ENCODE results near the gene PLA2G4E.

The PLA2G4E gene

GRCh38 chr15:41941644-41942415, 79.0 kb downstream of the PLA2G4E start:
- Histone ChIP-seq H3K9me2 (ENCODE audit: low read depth, low read length) (no peaks in the 10 kb centered on the region), H4K20me1 (ENCODE audit: insufficient read depth, low read length) (no peaks in the 10 kb centered on the region), H3K9me3 (ENCODE audit: low read length) (no peaks in the 10 kb centered on the region), H3K27ac (ENCODE audit: low read depth, low read length, poor library complexity, severe bottlenecking) (no peak overlapping the region), H3K4me1 (ENCODE audit: insufficient read depth, low read length, severe bottlenecking) (peaks cover 13% of the 10 kb centered on the region), H2AFZ (ENCODE audit: low read length) (no peak overlapping the region), H3F3A (ENCODE audit: insufficient read depth, low read length) (no peaks in the 10 kb centered on the region), H3K79me2 (ENCODE audit: insufficient read depth, low read length) (no peaks in the 10 kb centered on the region), H3K36me3 (ENCODE audit: insufficient read depth, low read length) (no peaks in the 10 kb centered on the region), H3K27me3 (ENCODE audit: insufficient read depth, low read length) (0 out of 2 replicates have a peak, but pooled peaks cover 3% of the 10 kb centered on the region), H3K9ac (ENCODE audit: low read length) (no peak overlapping the region), H3K4me3 (ENCODE audit: low read depth, low read length, poor library complexity, severe bottlenecking) (no peak overlapping the region), H3K4me2 (ENCODE audit: low read length) (no peak overlapping the region)
- no peak for TF ChIP-seq EZH2 (IDR thresholded peaks at IDR 0.05; ENCODE audit: borderline replicate concordance, low read length)
- TF ChIP-seq CTCF (IDR thresholded peaks at IDR 0.05; ENCODE audit: low read length) = no peak

- Histone ChIP-seq H3K36me3 (ENCODE audit: insufficient read depth, low read length) (no peaks in the 10 kb centered on the region), H3K4me1 (ENCODE audit: insufficient read depth, low read length, severe bottlenecking) (peaks cover 26% of the 10 kb centered on the region), H3K9ac (ENCODE audit: low read length) (no peak overlapping the region), H3K4me3 (ENCODE audit: low read depth, low read length, poor library complexity, severe bottlenecking) (no peak overlapping the region), H2AFZ (ENCODE audit: low read length) (no peak overlapping the region), H3K27ac (ENCODE audit: low read depth, low read length, poor library complexity, severe bottlenecking) (no peak overlapping the region), H3K27me3 (ENCODE audit: insufficient read depth, low read length) (0 out of 2 replicates have a peak, but pooled peaks cover 3% of the 10 kb centered on the region), H3K4me2 (ENCODE audit: low read length) (no peak overlapping the region), H4K20me1 (ENCODE audit: insufficient read depth, low read length) (no peaks in the 10 kb centered on the region), H3K9me2 (ENCODE audit: low read depth, low read length) (no peaks in the 10 kb centered on the region), H3F3A (ENCODE audit: insufficient read depth, low read length) (no peaks in the 10 kb centered on the region), H3K9me3 (ENCODE audit: low read length) (no peaks in the 10 kb centered on the region), H3K79me2 (ENCODE audit: insufficient read depth, low read length) (no peaks in the 10 kb centered on the region)
- TF ChIP-seq EZH2 (IDR thresholded peaks at IDR 0.05; ENCODE audit: borderline replicate concordance, low read length) = no peak
- TF ChIP-seq CTCF (IDR thresholded peaks at IDR 0.05; ENCODE audit: low read length) = no peak
These were observed 80.4 kb downstream of the PLA2G4E start for GRCh38 chr15:41940441-41940857.

GRCh38 chr15:41939986-41940385, 80.9 kb downstream of the PLA2G4E start:
- TF ChIP-seq EZH2 (IDR thresholded peaks at IDR 0.05; ENCODE audit: borderline replicate concordance, low read length) = no peak
- TF ChIP-seq CTCF (IDR thresholded peaks at IDR 0.05; ENCODE audit: low read length) = no peak
- Histone ChIP-seq H3K4me2 (ENCODE audit: low read length) (no peak overlapping the region), H3K36me3 (ENCODE audit: insufficient read depth, low read length) (no peaks in the 10 kb centered on the region), H3K4me1 (ENCODE audit: insufficient read depth, low read length, severe bottlenecking) (peaks cover 31% of the 10 kb centered on the region), H3K79me2 (ENCODE audit: insufficient read depth, low read length) (no peaks in the 10 kb centered on the region), H4K20me1 (ENCODE audit: insufficient read depth, low read length) (no peaks in the 10 kb centered on the region), H3K9ac (ENCODE audit: low read length) (no peak overlapping the region), H2AFZ (ENCODE audit: low read length) (no peak overlapping the region), H3F3A (ENCODE audit: insufficient read depth, low read length) (no peaks in the 10 kb centered on the region), H3K9me2 (ENCODE audit: low read depth, low read length) (no peaks in the 10 kb centered on the region), H3K4me3 (ENCODE audit: low read depth, low read length, poor library complexity, severe bottlenecking) (no peak overlapping the region), H3K27me3 (ENCODE audit: insufficient read depth, low read length) (0 out of 2 replicates have a peak, but pooled peaks cover 3% of the 10 kb centered on the region), H3K9me3 (ENCODE audit: low read length) (no peaks in the 10 kb centered on the region), H3K27ac (ENCODE audit: low read depth, low read length, poor library complexity, severe bottlenecking) (no peak overlapping the region)
